ENCODE data around the gene LGR6. TPM values are rescaled to one million over a fixed set of nuclear protein-coding genes. Genes with fewer than 3 reads are reported as not detected.

The LGR6 gene
- total RNA-seq, 1 donor from 2014 or later, result 4.7 TPM

GRCh38 chr1:202200669-202201068 is 7.1 kb downstream of the LGR6 start:
- DNase-seq, result no peak

DNA sequence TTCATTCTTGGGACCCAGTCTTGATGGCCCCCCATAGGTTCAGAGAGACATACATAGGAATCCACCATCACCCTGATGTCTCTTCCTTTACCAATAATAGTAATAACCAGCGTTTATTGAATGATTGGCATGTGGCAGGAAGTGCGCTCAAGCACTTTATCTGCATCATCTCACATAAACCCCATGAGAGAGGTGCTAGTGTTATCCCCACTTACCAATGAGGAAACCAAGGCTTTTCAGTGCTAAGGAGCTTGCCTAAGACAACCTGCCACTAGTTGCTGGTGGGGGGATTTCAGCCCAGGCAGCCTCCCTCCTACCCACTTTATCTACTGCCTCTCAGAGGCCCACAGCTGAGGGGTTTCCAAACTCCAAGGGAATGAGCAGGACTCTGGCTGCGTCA is 7.7 kb downstream of the LGR6 start:
- no peak for DNase-seq

- DNase-seq, result no peak
Measured at GRCh38 chr1:202201971-202202370, 8.4 kb downstream of the LGR6 start.

DNA sequence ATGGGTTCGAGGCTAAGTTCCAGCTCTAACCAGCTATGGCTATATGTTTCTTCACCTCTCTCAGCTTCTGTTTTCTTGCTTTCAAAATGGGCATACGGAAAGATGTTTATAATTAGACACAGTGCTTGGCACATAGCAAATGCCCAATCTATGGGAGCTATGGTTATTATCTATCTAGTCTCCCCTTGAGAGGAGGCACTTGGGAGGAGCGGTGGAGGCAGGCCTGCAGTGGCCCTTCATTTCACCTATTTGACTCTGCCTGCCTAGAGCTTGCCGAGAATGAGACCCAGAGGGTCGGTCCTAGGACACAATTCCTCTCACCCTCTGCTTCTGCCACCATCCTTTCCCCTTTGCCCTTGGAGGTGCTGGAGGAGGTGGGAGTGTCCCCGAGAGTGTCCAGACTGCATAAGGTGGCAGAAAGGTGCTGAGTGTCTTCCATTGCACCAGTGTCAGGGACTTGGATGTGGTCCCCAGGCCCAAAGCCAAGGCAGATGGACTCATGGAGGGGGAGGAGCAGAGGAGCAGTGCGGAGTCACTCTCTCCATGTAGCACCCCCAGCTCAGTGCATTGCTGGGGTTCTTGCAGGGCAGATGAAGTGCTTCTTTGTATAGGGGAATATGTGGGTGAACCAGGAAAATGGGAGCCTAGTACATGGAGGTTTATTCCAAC is 9.0 kb downstream of the LGR6 start:
- no peak for DNase-seq

GRCh38 chr1:202203238-202204039 is 9.8 kb downstream of the LGR6 start:
- DNase-seq, result no peak

- no peak for DNase-seq
Measured at GRCh38 chr1:202204065-202204464, 10.5 kb downstream of the LGR6 start.

DNA sequence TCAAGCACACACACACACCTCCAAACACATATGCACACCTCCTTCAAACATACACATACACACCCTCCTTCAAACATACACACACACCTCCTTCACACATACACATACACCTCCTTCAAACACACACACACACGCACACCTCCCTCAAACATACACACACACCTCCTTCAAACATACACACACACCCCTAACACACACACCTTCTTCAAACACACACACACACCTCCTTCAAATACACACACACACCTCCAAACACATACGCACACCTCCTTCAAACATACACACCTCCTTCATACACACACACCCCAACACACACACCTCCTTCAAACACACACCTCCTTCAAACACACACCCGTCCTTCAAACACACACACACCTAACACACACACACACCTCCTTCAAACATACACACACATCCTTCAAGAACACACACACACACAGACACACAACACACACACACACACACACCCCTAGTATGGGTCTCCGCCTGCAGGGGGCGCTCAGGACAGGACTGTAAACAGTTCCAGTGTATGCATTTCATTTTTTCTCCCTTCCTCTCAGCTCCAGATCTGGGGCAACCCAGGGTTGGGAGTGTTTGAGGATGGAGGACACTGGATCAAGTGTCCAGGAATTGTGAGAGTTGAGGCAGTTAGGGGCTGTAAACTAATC is 12.1 kb downstream of the LGR6 start:
- no peak for DNase-seq

DNA sequence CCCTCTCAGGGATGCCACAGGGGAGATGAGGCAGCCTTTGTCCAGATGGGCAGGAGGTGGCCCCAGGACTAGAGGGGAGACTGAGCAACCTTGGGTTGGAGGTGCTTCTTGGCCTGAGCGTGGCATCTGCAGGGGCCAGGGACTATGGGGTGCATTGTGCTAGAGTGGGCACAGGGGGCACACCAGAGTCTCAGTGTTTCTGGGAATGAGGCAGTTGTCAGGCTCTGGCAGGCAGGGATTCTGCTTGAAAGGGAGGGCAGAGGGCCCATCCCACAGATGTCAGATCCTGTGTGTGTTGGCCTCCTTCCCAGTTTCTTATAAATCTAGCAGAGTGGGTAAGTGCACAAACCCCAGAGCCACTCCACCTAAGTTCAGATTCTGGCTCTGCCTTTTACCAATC is 13.7 kb downstream of the LGR6 start:
- DNase-seq, result peak; percentile 79

DNA sequence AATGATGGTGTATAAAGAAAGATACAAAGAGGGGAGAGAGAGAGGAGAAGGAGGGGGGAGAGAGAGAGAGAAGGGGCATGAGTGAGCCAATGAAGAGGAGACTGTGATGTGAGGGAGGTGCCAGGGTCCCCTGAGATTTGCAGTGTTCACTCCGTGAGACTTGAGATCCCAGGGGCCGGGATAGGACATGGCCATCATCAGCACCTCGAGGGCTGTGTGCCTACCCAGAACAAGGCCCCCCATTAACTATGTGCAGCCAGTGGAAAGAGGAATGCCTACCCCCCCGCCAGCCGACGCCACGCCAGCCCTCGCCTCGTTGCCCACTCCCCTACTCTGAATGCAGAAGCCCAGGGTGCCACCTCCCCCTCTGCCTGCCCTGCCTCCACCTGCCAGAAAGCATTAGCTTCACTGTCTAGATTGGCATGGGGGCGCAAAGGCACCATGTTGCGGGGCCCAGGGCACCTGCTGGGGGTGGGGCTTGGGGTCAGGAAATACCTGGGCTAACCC is 14.8 kb downstream of the LGR6 start:
- DNase-seq, result no peak

DNA sequence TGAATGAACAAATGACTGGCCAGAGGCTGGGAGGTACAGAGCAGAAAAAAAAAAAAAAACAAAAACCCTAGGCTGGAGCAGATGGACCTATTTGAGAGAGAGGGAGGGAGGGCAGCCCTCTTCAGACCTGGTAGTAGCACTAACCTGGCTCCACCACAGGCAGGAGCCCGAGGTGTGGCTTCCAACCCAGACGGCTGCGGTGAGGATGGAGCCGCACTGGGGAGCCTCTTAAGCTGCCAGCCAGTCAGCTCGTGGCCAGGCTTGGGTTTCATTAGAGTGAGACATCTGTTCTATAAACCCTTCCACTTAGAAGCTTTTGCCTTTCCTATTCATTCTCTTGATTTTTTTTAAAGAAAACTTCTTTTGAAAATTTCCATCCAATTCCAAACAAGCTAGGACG is 16.8 kb downstream of the LGR6 start:
- peak; percentile 74 for DNase-seq

GRCh38 chr1:202210969-202211368 is 17.4 kb downstream of the LGR6 start:
- DNase-seq, result no peak

GRCh38 chr1:202212787-202213186 is 19.2 kb downstream of the LGR6 start:
- no peak for DNase-seq

DNA sequence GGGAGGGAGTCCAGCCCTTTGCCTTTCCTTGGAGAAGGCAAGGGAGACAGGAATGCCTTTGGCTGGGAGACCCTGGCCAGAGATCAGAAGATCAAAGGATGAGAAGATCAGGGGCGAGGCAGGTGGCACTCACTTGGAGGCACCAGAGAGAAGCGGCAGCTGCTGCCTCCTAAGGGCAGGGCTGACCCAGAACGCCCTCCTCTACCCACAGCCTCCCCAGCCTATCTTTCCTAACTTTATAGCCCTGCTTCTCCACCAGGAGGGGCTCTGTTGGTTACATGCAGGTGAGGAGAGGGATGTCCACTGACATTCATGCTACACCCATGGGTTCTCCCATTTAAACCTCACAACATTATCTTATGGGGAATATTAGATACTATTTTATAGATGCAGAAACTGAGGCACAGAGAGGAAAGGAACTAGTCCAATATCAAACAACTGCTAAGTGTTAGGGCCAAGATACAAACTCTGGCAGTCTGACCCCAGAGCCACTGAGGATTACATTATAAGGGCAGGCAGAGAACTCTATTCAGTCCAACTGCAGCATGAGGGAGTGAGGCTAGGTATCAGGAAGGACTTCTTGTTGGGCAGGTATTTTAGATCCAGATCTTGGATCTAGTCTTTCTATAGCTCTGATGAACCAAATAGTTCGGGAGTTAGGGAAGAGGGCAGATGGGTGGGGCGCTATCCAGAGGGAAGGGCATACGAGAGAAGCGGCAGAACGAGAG is 19.9 kb downstream of the LGR6 start:
- no peak for DNase-seq

DNA sequence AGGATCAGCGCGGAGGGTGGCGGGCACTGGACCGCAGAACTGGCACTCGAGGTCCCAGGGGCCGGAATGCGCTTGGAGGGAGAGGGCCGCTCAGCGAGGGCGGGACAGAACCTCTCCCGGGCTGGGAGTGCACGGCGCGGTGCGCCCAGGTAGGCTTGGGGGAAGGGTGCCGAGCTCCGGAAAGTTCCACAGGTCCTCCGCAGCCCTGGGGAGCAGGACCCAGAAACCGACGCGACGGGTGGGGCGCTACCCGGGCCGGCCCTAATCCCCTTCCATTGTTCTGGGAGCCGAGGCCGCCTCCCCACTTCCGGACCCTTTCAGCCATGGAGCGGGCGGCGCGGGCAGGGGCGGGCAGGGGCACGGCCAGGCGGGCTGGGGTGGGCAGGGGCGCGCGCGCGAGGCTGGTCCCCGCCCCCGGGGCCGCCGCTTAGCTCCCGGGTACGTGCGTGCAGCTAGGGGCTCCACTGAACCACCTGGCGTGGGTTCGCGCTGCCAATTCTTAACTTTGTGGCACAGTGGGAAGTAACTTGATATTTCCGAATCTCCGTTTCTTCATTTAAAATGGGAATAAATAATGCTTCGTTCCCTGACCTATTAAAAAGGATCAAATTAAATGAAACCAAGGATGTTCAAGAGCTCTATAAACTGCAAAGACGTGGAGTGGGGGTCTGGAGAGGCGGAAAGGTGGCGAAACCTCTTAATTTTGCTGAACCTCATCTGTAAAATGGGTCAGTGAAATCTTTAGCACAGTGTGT is 20.7 kb downstream of the LGR6 start:
- peak; percentile 68 for DNase-seq

GRCh38 chr1:202215472-202216130 is 22.0 kb downstream of the LGR6 start:
- no peak for DNase-seq

DNA sequence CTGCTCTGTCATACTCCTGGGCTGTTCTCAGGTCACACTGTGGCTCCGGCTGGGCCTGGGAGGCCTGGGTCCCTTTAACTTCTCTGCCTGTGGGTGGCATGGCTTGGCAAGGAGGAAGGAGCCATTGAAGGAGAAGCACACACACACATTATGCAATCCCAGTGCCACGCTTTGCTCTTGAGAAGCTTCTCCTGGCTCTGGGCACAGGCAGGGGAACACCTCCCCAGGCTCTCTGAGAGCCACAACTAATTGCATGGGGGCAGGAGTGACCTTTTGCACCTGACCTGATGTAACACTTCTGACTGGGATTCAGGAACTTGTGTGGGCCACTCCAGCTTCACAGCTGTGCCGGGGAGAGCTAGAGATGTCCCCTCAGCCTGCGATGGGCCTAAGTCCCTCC is 23.1 kb downstream of the LGR6 start:
- DNase-seq, result no peak

- DNase-seq, result no peak
Measured at GRCh38 chr1:202217516-202217915, 23.9 kb downstream of the LGR6 start.

DNA sequence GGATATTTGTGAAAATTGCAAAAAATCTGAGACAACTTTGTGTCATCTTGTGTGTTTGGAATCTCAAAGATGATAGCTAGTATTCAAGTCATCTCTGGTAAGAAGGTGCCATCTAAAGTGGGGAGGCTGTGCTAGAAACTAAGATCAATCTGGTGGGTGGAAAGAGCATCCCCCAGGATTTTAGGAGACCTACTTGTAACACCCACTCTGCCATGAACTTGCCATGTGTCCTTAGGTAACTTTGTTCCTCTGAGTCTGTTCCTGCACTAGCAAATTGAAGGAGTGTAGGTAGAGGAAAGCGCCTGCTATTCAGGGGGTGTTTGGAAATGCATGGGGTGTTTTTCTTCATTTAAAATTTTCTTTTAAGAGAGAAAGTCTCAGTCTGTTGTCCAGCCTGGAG is 24.4 kb downstream of the LGR6 start:
- no peak for DNase-seq

- no peak for DNase-seq
Measured at GRCh38 chr1:202220733-202221132, 27.1 kb downstream of the LGR6 start.

GRCh38 chr1:202221911-202222909 is 28.6 kb downstream of the LGR6 start:
- DNase-seq, result peak; percentile 48
